HG02943 (cell line): ENCODE results near the gene UXT.
"Not testable (repeated sequence)": the region's sequence is repeated elsewhere in the genome, so short reads cannot be mapped to it uniquely, and the experiment has no call there.

Experiments
- ATAC-seq: cut with Tn5 transposase; IDR thresholded peaks from one replicate; pipeline ENCODE4 v1.9.1; 2021; ENCODE audit warnings: mild to moderate bottlenecking, low read depth, moderate library complexity; ENCODE audit not compliant: unreplicated experiment

UXT gene

GRCh38 chrX:47620303-47620685 lies 38.7 kb downstream of the UXT start:
- no peak for ATAC-seq

DNA sequence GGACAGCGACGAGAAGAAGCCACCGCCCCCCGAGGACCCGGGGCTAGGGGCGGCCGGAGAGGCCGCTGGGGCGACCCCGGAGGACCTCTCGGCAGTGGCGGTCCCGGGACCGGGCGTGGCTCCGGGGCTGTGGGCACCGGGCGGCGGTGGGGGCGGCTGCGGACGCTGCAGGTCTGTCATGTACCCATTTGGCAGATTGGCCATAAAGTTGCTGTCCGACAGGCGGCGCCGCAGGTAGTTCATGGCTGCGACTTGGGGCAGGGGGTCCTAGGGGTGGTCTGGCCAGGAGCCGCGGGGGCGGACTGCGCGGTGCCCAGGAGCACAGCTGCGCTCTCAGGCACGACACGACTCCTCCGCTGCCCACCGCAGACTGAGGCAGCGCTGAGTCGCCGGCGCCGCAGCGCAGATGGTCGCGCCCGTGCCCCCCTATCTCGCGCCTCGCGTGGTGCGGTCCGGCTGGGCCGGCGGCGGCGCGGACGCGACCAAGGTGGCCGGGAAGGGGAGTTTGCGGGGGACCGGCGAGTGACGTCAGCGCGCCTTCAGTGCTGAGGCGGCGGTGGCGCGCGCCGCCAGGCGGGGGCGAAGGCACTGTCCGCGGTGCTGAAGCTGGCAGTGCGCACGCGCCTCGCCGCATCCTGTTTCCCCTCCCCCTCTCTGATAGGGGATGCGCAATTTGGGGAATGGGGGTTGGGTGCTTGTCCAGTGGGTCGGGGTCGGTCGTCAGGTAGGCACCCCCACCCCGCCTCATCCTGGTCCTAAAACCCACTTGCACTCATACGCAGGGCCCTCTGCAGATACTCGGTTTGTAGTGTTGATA lies 39.3 kb downstream of the UXT start, which contains the start of gene SYN1:
Gene SYN1 (minus strand): TSS at position 372 of the 817 bp plus-strand sequence. CDS start 129 bp downstream, at position 243.
- peak; percentile 61 for ATAC-seq

GRCh38 chrX:47618923-47619485 lies 40.0 kb downstream of the UXT start:
- no peak for ATAC-seq

GRCh38 chrX:47614618-47615017 lies 44.4 kb downstream of the UXT start:
- no peak for ATAC-seq

- ATAC-seq: no peak
These were observed 45.9 kb downstream of the UXT start for GRCh38 chrX:47613082-47613481.

- no peak for ATAC-seq
These were observed 46.6 kb downstream of the UXT start for GRCh38 chrX:47612418-47612817.

GRCh38 chrX:47611926-47612325 lies 47.1 kb downstream of the UXT start:
- ATAC-seq: no peak

DNA sequence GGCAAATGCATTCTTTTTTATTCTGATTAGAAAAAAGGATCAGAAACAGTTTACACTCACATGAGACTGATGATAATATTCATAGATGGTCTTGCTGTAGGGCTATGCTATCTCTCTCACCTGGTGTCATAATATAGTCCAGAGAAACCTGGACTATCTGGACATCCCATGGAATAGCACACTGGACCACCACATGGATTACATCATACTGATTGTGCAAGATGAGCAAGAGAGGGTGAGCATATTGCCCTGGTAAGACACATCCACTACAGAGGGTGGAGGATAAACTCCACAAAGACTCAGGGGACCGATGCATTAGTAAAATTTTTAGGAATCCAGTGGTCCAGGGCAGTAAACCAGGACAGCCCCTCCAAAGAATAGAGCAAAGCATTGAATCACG lies 47.5 kb downstream of the UXT start:
- no peak for ATAC-seq

GRCh38 chrX:47610511-47610910 lies 48.5 kb downstream of the UXT start:
- no peak for ATAC-seq

- ATAC-seq: no peak
These were observed 50.7 kb downstream of the UXT start for GRCh38 chrX:47608130-47608810.

DNA sequence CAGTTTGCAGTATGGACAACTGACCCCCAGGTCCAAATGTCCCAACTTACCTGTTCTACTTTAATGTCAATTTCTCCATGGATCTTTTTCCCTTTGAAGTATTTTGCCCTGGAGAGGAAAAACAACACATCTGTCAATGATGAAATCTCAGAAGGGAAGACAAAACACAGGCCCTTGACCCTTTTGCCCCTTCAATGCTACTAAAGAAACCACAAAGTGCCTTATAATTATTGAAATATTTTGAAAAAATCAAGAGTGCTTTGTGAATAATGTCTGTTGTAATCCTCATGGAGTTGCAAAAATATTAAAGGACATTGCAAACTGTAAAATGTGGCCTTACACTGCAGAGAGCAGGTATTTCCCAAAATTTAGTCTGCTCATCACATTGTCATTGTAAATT lies 51.9 kb downstream of the UXT start:
- no peak for ATAC-seq

GRCh38 chrX:47605024-47605423 lies 54.0 kb downstream of the UXT start:
- no peak for ATAC-seq

DNA sequence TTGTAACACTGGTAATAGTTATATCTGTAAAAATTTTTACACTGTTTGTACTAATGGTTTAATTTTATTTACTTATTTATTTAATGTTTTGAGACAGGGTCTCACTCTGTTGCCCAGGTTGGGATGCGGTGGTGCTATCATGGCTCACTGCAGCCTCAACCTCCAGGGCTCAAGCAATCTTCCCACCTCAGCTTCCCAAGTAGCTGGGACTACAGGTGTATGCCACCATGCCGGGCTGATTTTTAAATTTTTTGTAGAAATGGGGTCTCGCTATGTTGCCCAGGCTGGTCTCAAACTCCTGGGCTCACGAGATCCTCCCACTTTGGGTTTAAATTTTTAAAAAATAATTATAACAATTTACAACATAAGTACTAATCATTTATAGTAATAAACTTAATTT lies 55.9 kb downstream of the UXT start:
- ATAC-seq: not testable (repeated sequence)
